Gastrocnemius medialis (tissue), 4 donors: Measurements from ENCODE around the gene LGALS16. TPM values are rescaled to one million over a fixed set of nuclear protein-coding genes. Genes with fewer than 3 reads are reported as not detected.

Experiments
- ATAC-seq, 2 donors: fragments of 150-250 bp; one replicate each; pipeline ENCODE4 v1.9.1; 2016
- DNase-seq, 2 donors: peaks; one replicate each; pipeline ENCODE4 v3.0.0-alpha.2; 2019
- H3K27ac ChIP-seq, 4 donors: fragments of 200-600 bp; sonication (generic); 1 replicate in 1 of 4; 2 replicates in 3 of 4; pipeline ENCODE4 v1.5.1; 2016 to 2018; ENCODE audit warnings: mild to moderate bottlenecking in 2 of 4, moderate library complexity in 1 of 4
- H3K27me3 ChIP-seq, 3 donors: fragments of 200-600 bp; sonication (generic) in 2 of 3; 1 replicate in 1 of 3; 2 replicates in 2 of 3; pipeline versions ENCODE4 v1.5.1 to v1.6.0; 2016 to 2019; ENCODE audit warnings: mild to moderate bottlenecking in 1 of 3, moderate library complexity in 1 of 3
- H3K36me3 ChIP-seq, 2 donors: fragments of 200-600 bp; sonication (generic) in 1 of 2; one replicate each; pipeline ENCODE4 v1.5.1; 2017 to 2018
- H3K4me1 ChIP-seq, 2 donors: fragments of 200-600 bp; sonication (generic) in 1 of 2; one replicate each; pipeline ENCODE4 v1.5.1; 2016 to 2017; ENCODE audit warnings: mild to moderate bottlenecking in 2 of 2
- H3K4me3 ChIP-seq, 4 donors: fragments of 200-600 bp; sonication (generic) in 3 of 4; 1 replicate in 1 of 4; 2 replicates in 3 of 4; pipeline ENCODE4 v1.5.1; 2016 to 2019; ENCODE audit warnings: mild to moderate bottlenecking in 2 of 4
- H3K9me3 ChIP-seq, 3 donors: fragments of 200-600 bp; sonication (generic) in 2 of 3; 1 replicate in 1 of 3; 2 replicates in 2 of 3; pipeline ENCODE4 v1.5.1; 2016 to 2019
- POLR2A ChIP-seq, 2 donors: fragments of 450-650 bp; IDR thresholded peaks; one replicate each; pipeline ENCODE4 v1.6.1; 2017; ENCODE audit warnings: antibody characterized with exemption in 2 of 2, mild to moderate bottlenecking in 2 of 2, moderate library complexity in 2 of 2
- in situ Hi-C, 4 donors: fragments of 200-750 bp; cut with MboI; loops; one replicate each; pipeline versions ENCODE4 v1.15.0 to v1.8.0; 2017; ENCODE audit warnings: low sequenced_read_pairs in 4 of 4
- intact Hi-C: fragments of 100-400 bp; cut with DNase I; formaldehyde crosslinking; loops from one replicate; pipeline ENCODE4 v1.15.1; 2023; ENCODE audit warnings: low total_unique reads
- total RNA-seq, 4 donors: library from RNA; depleted of rRNA; stranded (reverse); fragments of >200 nt; gene quantifications; one replicate each; pipeline versions ENCODE4 v1.1.0 to v1.2.3, GENCODE V29; 2016
- TF ChIP-seq, protein P1 (sequence below), 5 experiments: fragments of 450-650 bp in 3 of 5; fragments of 200-600 bp in 2 of 5; sonication (generic) in 2 of 5; IDR thresholded peaks in 4 of 5; conservative IDR thresholded peaks in 1 of 5; 1 replicate in 4 of 5; 2 replicates in 1 of 5; pipeline ENCODE4 v1.5.1; 2016 to 2019; ENCODE audit warnings: antibody characterized with exemption in 5 of 5, mild to moderate bottlenecking in 3 of 5, moderate library complexity in 3 of 5

Gene LGALS16
- total RNA-seq, 4 donors from 2014 or later, result not detected

DNA sequence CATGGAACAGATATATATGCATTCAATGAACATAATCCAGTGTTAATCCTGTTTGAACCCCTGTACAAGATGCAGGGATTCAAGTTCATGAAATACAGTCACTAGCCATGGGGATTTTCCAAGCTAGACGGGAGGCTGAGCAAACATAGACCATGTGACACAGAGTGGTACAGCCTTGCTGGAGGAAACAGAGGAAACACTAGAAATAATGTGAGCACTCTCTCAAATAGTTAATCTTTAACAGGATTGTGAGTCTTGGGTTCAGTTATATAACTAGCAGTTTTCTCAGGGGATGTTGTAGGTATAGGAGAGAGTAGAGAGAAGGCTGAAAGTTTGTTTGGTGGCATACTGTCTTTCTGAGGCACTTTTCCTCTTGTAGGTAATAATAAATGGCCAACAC is 13.9 kb upstream of the LGALS16 start:
- Histone ChIP-seq H3K9me3 (no peaks in the 10 kb centered on the region), H3K27ac (no peak overlapping the region), H3K4me3 (no peak overlapping the region), H3K4me1 (no peaks in the 10 kb centered on the region), H3K36me3 (no peaks in the 10 kb centered on the region), H3K27me3 (peaks cover 0 to 4% (median 3%) of the 10 kb centered on the region in 3 donors)
- intact Hi-C loops (no loop called here), in situ Hi-C loops (no loop called here)
- TF ChIP-seq, protein P1, sequence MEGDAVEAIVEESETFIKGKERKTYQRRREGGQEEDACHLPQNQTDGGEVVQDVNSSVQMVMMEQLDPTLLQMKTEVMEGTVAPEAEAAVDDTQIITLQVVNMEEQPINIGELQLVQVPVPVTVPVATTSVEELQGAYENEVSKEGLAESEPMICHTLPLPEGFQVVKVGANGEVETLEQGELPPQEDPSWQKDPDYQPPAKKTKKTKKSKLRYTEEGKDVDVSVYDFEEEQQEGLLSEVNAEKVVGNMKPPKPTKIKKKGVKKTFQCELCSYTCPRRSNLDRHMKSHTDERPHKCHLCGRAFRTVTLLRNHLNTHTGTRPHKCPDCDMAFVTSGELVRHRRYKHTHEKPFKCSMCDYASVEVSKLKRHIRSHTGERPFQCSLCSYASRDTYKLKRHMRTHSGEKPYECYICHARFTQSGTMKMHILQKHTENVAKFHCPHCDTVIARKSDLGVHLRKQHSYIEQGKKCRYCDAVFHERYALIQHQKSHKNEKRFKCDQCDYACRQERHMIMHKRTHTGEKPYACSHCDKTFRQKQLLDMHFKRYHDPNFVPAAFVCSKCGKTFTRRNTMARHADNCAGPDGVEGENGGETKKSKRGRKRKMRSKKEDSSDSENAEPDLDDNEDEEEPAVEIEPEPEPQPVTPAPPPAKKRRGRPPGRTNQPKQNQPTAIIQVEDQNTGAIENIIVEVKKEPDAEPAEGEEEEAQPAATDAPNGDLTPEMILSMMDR (IDR thresholded peaks at IDR 0.05 in 4 of 5, conservative IDR thresholded peaks at IDR 0.05 in 1 of 5), result no peak
- TF ChIP-seq POLR2A (IDR thresholded peaks at IDR 0.05), result no peak
- DNase-seq (no peak), ATAC-seq (no peak)

DNA sequence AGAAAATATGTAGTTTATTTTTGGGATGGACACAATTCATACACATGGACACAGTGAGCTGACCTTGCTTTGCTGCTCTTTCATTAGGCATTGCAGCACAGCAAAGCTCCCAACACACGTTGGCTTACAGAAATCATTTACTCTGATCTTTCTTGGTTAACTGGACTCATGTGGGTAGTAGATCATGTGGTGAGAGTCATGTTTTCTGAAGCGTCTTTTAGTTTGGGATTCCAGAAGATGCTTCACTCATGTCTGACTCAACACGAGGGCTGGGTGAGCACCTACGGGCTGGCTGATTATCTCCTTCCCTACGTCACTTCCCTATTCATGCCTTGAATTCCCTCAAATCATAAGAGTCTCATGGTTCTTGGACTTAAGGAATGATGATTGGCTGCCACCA is 12.1 kb upstream of the LGALS16 start:
- Histone ChIP-seq H3K27ac (no peak overlapping the region), H3K27me3 (peaks cover 0 to 4% (median 3%) of the 10 kb centered on the region in 3 donors), H3K4me3 (no peak overlapping the region), H3K9me3 (no peaks in the 10 kb centered on the region), H3K36me3 (no peaks in the 10 kb centered on the region), H3K4me1 (no peaks in the 10 kb centered on the region)
- ATAC-seq (no peak), DNase-seq (no peak)
- intact Hi-C loops (no loop called here), in situ Hi-C loops (no loop called here)
- no peak for TF ChIP-seq POLR2A (IDR thresholded peaks at IDR 0.05)
- TF ChIP-seq, protein P1 (IDR thresholded peaks at IDR 0.05 in 4 of 5, conservative IDR thresholded peaks at IDR 0.05 in 1 of 5), result no peak

DNA sequence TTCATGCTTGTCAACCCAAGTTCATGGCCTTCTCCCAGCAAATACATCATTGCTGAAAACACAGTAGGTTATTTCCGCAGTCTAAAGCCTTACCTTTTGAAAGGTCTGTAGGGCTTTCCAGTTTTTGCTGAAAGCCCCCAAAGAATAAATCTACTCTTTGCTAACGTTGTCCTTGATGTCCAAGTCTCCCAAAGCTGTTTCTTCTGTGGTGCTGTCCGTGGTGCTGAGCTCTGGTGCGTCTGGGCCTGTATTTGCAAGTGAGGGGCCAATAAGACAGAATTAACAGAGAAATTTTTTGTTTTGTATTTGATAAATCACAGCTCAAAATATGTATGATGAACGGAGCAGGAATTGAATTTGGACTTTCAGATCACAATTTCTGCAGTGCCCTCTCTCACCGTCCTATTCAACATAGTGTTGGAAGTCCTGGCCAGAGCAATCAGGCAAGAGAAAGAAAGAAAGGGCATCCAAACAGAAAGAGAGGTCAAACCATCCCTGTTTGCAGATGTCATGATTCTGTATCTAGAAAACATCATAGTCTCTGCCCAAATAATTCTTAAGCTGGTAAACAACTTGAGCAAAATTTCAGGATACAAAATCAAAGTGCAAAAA is 9.8 kb upstream of the LGALS16 start:
- TF ChIP-seq POLR2A (IDR thresholded peaks at IDR 0.05), result no peak
- TF ChIP-seq, protein P1 (IDR thresholded peaks at IDR 0.05 in 4 of 5, conservative IDR thresholded peaks at IDR 0.05 in 1 of 5), result no peak
- Histone ChIP-seq H3K9me3 (no peaks in the 10 kb centered on the region), H3K27ac (no peak overlapping the region), H3K36me3 (no peaks in the 10 kb centered on the region), H3K27me3 (peaks cover 0 to 4% (median 3%) of the 10 kb centered on the region in 3 donors), H3K4me1 (no peaks in the 10 kb centered on the region), H3K4me3 (no peak overlapping the region)
- ATAC-seq (no peak), DNase-seq (no peak)
- in situ Hi-C loops, result no loop called here
- intact Hi-C loops, result no loop called here

DNA sequence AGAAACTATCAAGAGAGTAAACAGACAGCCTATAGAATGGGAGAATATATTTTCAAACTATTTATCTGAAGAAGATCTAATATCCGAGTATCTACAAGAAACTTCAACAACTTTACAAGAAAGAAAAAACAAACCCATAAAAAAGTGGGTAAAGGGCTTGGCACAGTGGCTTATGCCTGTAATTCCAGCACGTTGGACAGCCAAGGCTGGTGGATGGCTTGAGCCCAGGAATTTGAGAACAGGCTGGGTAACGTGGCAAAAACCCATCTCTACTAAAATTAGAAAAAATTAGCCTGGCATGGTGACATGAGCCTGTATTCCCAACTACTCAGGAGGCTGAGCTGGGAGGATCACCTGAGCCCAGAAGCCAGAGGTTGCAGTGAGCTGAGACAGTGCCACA is 7.8 kb upstream of the LGALS16 start:
- Histone ChIP-seq H3K4me3 (no peak overlapping the region), H3K36me3 (no peaks in the 10 kb centered on the region), H3K9me3 (no peaks in the 10 kb centered on the region), H3K4me1 (no peaks in the 10 kb centered on the region), H3K27me3 (peaks cover 0 to 3% (median 0%) of the 10 kb centered on the region in 3 donors), H3K27ac (no peak overlapping the region)
- no peak for DNase-seq
- ATAC-seq, result no peak
- in situ Hi-C loops (no loop called here), intact Hi-C loops (no loop called here)
- TF ChIP-seq, protein P1 (IDR thresholded peaks at IDR 0.05 in 4 of 5, conservative IDR thresholded peaks at IDR 0.05 in 1 of 5), result no peak
- TF ChIP-seq POLR2A (IDR thresholded peaks at IDR 0.05), result no peak

DNA sequence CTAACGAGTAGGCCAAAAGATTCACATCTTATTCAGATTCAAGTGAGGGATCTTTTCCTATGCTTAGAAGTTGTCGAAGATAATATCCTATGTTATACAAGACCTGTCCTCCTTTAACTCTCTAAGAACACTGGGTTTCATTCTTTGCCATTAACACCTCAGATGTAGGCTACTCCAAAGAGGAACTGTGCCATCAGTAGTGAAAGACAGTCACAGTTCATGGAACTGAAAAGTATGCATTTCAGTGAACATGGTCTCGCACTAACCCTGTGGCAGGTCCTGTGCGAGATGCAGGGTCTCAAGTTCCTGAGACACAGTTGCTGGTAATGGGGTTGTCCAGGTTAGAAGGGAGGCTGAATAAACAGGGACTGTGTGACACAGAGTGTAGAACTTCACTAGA is 4.1 kb downstream of the LGALS16 start:
- intact Hi-C loops (no loop called here), in situ Hi-C loops (no loop called here)

More for the DNA sequence above, 4.1 kb downstream of the LGALS16 start:
- no peak for ATAC-seq
- H3K9me3 ChIP-seq, result no peaks in the 10 kb centered on the region
- H3K4me3 ChIP-seq, result no peak overlapping the region
- no peak overlapping the region for H3K27ac ChIP-seq
- no peaks in the 10 kb centered on the region for H3K36me3 ChIP-seq
- H3K4me1 ChIP-seq, result no peaks in the 10 kb centered on the region
- no peak for DNase-seq
- H3K27me3 ChIP-seq, result no peaks in the 10 kb centered on the region
- no peak for TF ChIP-seq POLR2A (IDR thresholded peaks at IDR 0.05)
- TF ChIP-seq, protein P1 (IDR thresholded peaks at IDR 0.05 in 4 of 5, conservative IDR thresholded peaks at IDR 0.05 in 1 of 5), result no peak
